Measurements from ENCODE around the gene SAP25.
"Not testable (repeated sequence)": the region's sequence is repeated elsewhere in the genome, so short reads cannot be mapped to it uniquely, and the experiment has no call there.

SAP25 gene

DNA sequence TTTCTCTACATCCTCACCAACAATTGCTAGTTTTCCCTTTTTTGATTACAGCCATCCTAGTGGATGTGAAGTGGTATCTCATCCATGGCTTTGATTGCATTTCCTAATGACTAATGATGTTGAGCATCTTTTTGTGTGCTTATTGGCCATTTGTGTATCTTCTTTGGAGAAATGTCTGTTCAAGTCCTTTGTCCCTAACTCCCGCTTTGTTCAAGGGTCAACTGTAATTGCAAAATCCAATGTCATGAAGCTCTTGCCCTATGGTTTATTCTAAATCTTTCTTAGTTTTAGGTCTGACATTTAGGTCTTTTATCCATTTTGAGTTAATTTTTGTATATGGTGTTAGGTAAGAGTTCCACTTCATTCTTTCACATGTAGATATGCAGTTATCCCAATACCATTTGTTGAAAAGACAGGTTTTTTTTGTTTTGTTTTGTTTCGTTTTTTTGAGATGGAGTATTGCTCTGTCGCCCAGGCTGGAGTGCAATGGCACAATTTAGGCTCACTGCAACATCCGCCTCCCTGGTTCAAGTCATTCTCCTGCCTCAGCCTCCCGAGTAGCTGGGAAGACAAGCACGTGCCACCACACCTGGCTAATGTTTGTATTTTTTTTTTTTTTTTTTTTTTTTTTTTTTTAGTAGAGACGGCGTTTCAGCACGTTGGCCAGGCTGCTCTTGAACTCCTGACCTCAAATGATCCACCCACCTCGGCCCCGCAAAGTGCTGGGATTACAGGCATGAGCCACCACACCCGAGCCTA, 45.4 kb downstream of the SAP25 start:
- FAIRE-seq: not testable (repeated sequence)

DNA sequence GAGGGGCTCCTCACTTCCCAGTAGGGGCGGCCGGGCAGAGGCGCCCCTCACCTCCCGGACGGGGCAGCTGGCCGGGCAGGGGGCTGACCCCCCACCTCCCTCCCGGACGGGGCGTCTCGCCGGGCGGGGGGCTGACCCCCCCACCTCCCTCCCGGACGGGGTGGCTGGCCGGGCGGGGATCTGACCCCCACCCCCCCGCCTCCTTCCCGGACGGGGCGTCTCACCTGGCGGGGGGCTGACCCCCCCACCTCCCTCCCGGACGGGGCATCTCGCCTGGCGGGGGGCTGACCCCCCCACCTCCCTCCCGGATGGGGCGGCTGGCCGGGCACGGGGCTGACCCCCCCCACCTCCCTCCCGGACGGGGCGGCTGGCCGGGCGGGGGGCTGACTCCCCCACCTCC, 50.5 kb downstream of the SAP25 start:
- not testable (repeated sequence) for FAIRE-seq

Measured in A204.1 (cell line).